Gastroesophageal sphincter (tissue), 4 donors: ENCODE data around the gene PDGFA. TPM values are rescaled to one million over a fixed set of nuclear protein-coding genes. Genes with fewer than 3 reads are reported as not detected.

Source experiments
- ATAC-seq: fragments of 150-250 bp; one replicate; pipeline ENCODE4 v1.9.1; 2016; ENCODE audit warnings: mild to moderate bottlenecking, moderate library complexity
- H3K27ac ChIP-seq, 4 donors: fragments of 200-600 bp; sonication (generic) in 3 of 4; 1 replicate in 3 of 4; 2 replicates in 1 of 4; pipeline ENCODE4 v1.5.1; 2016 to 2019
- H3K27me3 ChIP-seq: fragments of 200-600 bp; sonication (generic); one replicate; pipeline ENCODE4 v1.5.1; 2019
- H3K36me3 ChIP-seq, 2 donors: fragments of 200-600 bp; sonication (generic); one replicate each; pipeline ENCODE4 v1.5.1; 2019; ENCODE audit warnings: control low read depth in 1 of 2
- H3K4me1 ChIP-seq, 3 donors: fragments of 200-600 bp; sonication (generic); 1 replicate in 2 of 3; 2 replicates in 1 of 3; pipeline ENCODE4 v1.5.1; 2016 to 2019; ENCODE audit warnings: control low read depth in 2 of 3
- H3K4me3 ChIP-seq, 2 donors: fragments of 200-600 bp; sonication (generic); one replicate each; pipeline ENCODE4 v1.5.1; 2019; ENCODE audit warnings: mild to moderate bottlenecking in 1 of 2, moderate library complexity in 1 of 2
- H3K9me3 ChIP-seq, 3 donors: fragments of 200-600 bp; sonication (generic); one replicate each; pipeline ENCODE4 v1.5.1; 2017 to 2019; ENCODE audit warnings: control low read depth in 2 of 3
- CTCF ChIP-seq, 4 experiments: fragments of 200-600 bp in 2 of 4; fragments of 450-650 bp in 2 of 4; sonication (generic) in 1 of 4; IDR thresholded peaks; one replicate each; pipeline ENCODE4 v1.5.1; 2017 to 2019; ENCODE audit warnings: antibody characterized with exemption in 4 of 4, mild to moderate bottlenecking in 2 of 4, moderate library complexity in 2 of 4
- EP300 ChIP-seq: sonication (generic); formaldehyde crosslinking; IDR thresholded peaks from one replicate; pipeline ENCODE4 v1.6.1; 2017; ENCODE audit warnings: antibody characterized with exemption, mild to moderate bottlenecking
- POLR2A ChIP-seq, 2 donors: fragments of 450-650 bp; IDR thresholded peaks; one replicate each; pipeline ENCODE4 v1.6.1; 2017; ENCODE audit warnings: antibody characterized with exemption in 2 of 2, mild to moderate bottlenecking in 2 of 2, moderate library complexity in 1 of 2
- POLR2AphosphoS5 ChIP-seq: sonication (generic); formaldehyde crosslinking; IDR thresholded peaks from one replicate; pipeline ENCODE4 v1.6.1; 2017; ENCODE audit warnings: antibody characterized with exemption
- WGBS, 2 donors: methylation state at CpG; one replicate each; pipeline ENCODE4 v1.1.5; 2018; ENCODE audit warnings: low coverage in 1 of 2; 5-methylcytosine and 5-hydroxymethylcytosine counted together
- total RNA-seq, 4 donors: library from RNA; depleted of rRNA; stranded (reverse); fragments of >200 nt; gene quantifications; one replicate each; pipeline ENCODE4 v1.1.0, GENCODE V29; 2016

The PDGFA gene
- total RNA-seq, 4 donors from 2014 or later: 66.0 to 162 (median 120) TPM

DNA sequence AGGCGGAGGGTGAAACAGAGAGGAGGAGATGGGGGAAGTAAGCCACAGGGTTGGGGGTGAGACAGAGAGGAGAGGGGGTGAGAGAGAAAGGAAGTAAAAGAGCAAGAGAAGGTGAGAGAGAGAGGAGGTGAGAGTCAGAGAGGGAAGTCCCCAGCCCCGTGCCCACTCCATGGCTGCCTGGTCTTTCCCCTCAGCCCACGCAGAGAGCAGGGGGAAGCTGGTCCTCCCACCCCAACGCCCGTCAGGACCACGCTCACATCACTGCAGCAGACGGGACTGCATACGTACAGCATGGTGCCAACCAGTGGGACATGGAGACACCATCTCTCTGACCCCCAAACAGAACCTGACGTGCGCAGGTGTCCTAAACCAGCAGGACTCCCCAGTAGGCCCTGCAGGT lies 12.1 kb upstream of the PDGFA start:
- H3K9me3 ChIP-seq: peaks cover 0 to 6% (median 0%) of the 10 kb centered on the region in 3 donors
- 80% methylated on average over 1 of the region's 10 CpGs; no CpG with 5 or more reads in 1 of the 2 donors for WGBS, 2 donors
- no peak for ATAC-seq
- H3K4me1 ChIP-seq: no peaks in the 10 kb centered on the region
- no peak for TF ChIP-seq CTCF (IDR thresholded peaks at IDR 0.05)
- no peak for TF ChIP-seq POLR2AphosphoS5
- TF ChIP-seq EP300: no peak
- no peak for TF ChIP-seq POLR2A (IDR thresholded peaks at IDR 0.05)
- no peak overlapping the region for H3K27ac ChIP-seq
- no peak overlapping the region for H3K4me3 ChIP-seq
- H3K36me3 ChIP-seq: no peaks in the 10 kb centered on the region
- H3K27me3 ChIP-seq: peaks cover 17% of the 10 kb centered on the region

DNA sequence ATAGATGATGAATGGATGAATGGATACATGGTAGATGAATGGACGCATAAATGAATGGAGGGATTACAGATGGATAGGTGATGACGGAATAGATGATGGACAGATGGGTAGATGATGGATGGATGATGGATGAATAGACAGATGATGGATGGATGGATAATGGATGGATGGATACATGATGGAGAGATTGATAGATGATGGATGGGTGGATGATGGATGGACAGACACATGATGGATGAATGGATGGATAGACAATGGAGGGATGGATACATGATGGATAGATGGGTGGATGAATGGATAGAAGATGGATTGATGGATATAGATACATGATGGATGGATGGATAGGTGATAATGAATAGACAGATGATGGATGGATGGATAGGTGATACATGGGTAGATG lies 8.8 kb upstream of the PDGFA start:
- 90 to 91% methylated on average over 2 of the region's 2 CpGs for WGBS, 2 donors
- Histone ChIP-seq H3K4me1 (no peaks in the 10 kb centered on the region), H3K4me3 (no peak overlapping the region), H3K27me3 (peaks cover 17% of the 10 kb centered on the region), H3K9me3 (peaks cover 0 to 6% (median 0%) of the 10 kb centered on the region in 3 donors), H3K36me3 (no peaks in the 10 kb centered on the region), H3K27ac (no peak overlapping the region)
- TF ChIP-seq EP300 (no peak), POLR2A (IDR thresholded peaks at IDR 0.05) (no peak), POLR2AphosphoS5 (peak; percentile 21)
- ATAC-seq: no peak

DNA sequence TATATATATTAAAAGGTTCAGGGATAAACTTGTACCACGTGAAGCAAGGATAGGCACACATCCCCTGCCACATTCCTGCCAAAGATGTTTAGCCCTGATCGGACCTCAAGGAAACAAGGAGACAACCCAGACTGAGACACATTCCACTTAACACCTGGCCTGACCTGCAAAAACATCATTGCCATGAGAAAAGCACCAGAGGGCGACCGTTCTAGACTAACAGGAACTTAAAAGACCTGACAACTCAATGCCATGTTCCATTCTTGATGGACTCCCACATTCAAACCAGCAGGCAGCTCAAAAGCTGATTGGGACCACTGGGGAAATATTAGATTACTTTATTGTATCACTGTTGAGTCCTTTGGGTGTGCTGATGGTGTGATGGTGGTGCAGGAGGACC lies 8.1 kb upstream of the PDGFA start:
- Histone ChIP-seq H3K4me1 (peaks cover 0 to 3% (median 0%) of the 10 kb centered on the region in 3 donors), H3K27me3 (peaks cover 17% of the 10 kb centered on the region), H3K27ac (no peak overlapping the region), H3K9me3 (peaks cover 0 to 6% (median 0%) of the 10 kb centered on the region in 3 donors), H3K36me3 (no peaks in the 10 kb centered on the region), H3K4me3 (no peak overlapping the region)
- ATAC-seq: no peak
- 80 to 95% methylated on average over 3 to 4 of the region's 4 CpGs for WGBS, 2 donors
- TF ChIP-seq CTCF (IDR thresholded peaks at IDR 0.05): no peak
- TF ChIP-seq POLR2AphosphoS5: no peak
- TF ChIP-seq POLR2A (IDR thresholded peaks at IDR 0.05): no peak
- no peak for TF ChIP-seq EP300

DNA sequence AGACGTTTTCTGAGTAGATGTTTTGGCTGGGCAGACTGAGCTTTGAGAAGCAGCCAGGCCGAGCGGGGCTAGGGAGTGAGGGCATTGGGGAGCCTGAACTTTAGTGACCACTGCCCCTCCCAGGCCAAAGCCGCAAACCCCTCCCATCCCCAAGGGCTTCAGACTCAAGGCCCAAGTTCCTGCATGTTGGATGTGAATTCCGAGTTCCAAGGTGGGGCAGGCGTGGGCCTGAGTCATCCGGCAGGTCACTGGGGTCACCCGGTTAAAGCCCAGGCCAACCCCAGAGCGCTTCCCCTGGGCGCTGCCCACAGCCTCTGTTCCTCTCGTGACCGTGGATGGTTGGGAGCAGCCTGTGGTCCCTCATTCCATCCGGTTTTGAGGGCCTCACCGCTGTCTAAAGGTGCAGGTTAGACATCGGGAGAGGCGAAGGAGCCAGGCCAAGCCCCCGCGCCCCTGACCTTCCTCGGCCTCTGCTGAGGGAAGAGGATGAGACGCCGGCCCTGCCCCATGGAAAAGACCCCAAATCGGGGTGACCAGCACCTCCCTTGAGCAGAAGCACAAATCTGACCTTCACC lies 6.9 kb upstream of the PDGFA start:
- Histone ChIP-seq H3K4me3 (no peak overlapping the region), H3K4me1 (peaks cover 0 to 15% (median 6%) of the 10 kb centered on the region in 3 donors), H3K9me3 (peaks cover 0 to 6% (median 0%) of the 10 kb centered on the region in 3 donors), H3K36me3 (no peaks in the 10 kb centered on the region), H3K27ac (no peak overlapping the region), H3K27me3 (peaks cover 17% of the 10 kb centered on the region)
- 60 to 70% methylated on average over 2 to 3 of the region's 22 CpGs for WGBS, 2 donors
- TF ChIP-seq EP300 (no peak), POLR2A (IDR thresholded peaks at IDR 0.05) (no peak), CTCF (IDR thresholded peaks at IDR 0.05) (no peak), POLR2AphosphoS5 (no peak)
- ATAC-seq: no peak

- H3K4me1 ChIP-seq: peaks cover 0 to 23% (median 14%) of the 10 kb centered on the region in 3 donors
- H3K9me3 ChIP-seq: peaks cover 0 to 6% (median 0%) of the 10 kb centered on the region in 3 donors
- TF ChIP-seq POLR2AphosphoS5 (no peak), CTCF (IDR thresholded peaks at IDR 0.05) (no peak), POLR2A (IDR thresholded peaks at IDR 0.05) (no peak), EP300 (no peak)
- H3K27ac ChIP-seq: no peak overlapping the region
- peaks cover 19% of the 10 kb centered on the region for H3K27me3 ChIP-seq
- H3K36me3 ChIP-seq: no peaks in the 10 kb centered on the region
- WGBS, 2 donors: 60% methylated on average over 2 of the region's 12 CpGs; no CpG with 5 or more reads in 1 of the 2 donors
- no peak for ATAC-seq
- H3K4me3 ChIP-seq: no peak overlapping the region
These were observed 6.1 kb upstream of the PDGFA start for GRCh38 chr7:525740-526139.
